HG03378 (cell line): Measurements from ENCODE around the gene GTPBP6.
"Not testable (repeated sequence)": the region's sequence is repeated elsewhere in the genome, so short reads cannot be mapped to it uniquely, and the experiment has no call there.

Experiments
- ATAC-seq: cut with Tn5 transposase; IDR thresholded peaks from one replicate; pipeline ENCODE4 v1.9.1; 2021; ENCODE audit warnings: mild to moderate bottlenecking, moderate library complexity; ENCODE audit not compliant: unreplicated experiment

The GTPBP6 gene

GRCh38 chrX:335758-336155 is 17.2 kb upstream of the GTPBP6 start:
- ATAC-seq = no peak

DNA sequence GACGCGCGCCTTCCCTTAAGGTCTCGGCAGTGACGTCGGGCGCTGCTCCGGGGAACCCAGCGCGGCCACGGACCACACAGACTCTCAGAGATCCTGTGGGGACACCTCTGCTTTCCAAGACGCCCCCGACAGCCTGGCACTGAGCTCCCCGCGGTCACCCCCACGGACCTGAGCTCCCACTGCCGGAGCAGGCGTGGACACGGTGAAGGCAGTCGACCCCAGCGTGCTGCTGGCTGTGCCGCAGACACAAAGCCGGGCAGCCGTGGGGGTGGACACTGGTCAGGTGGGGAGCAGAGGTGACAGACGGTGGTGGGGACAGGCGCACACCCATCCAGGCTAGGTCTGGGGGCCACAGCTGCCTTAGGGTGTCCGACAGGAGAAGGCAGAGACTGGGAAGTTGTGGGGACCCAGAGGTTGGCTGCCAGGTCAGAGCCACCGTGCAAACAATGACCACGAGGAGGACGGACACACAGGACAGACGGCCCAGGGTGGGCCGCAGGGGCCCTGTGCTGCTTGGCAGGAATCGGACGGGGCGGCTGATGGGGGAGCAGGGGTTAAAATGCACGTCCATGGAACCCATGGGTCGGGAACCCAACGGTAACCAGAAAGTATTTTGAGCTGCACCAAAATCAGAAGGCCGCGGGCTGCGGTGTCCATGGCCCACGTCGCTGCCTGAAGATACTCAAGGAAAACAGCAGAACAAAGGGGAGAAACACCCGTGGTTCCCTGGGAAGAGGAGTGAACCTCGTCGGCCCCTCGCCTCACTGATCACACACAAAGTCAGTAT is 16.6 kb upstream of the GTPBP6 start:
- ATAC-seq = no peak

DNA sequence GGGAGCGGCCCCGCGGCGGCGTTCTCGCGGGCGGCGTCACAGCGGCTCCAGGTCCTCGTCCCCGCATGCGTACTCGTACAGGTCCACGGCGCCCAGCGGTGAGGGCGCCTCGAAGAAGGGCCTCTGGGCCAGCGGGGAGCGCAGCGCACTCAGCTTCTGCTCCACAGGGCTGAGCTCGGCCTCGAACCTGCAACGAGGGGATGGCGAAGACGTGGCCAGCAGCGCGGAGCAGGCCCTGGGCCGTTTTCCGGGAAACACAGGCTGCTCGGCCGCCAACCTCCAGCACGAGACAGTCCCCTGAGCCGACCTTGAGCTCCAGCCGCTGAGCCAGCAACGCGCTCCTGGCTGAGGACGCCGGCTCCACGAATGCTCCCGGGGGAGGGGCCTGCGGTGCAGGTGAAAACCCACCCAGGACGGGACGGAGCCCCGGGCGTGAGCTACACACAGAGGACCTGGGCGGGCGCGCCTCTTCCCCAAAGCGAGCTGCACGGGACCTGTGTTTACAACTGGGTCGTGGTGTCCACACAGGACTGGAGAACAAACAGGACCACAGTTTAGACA is 15.8 kb upstream of the GTPBP6 start:
- no peak for ATAC-seq

DNA sequence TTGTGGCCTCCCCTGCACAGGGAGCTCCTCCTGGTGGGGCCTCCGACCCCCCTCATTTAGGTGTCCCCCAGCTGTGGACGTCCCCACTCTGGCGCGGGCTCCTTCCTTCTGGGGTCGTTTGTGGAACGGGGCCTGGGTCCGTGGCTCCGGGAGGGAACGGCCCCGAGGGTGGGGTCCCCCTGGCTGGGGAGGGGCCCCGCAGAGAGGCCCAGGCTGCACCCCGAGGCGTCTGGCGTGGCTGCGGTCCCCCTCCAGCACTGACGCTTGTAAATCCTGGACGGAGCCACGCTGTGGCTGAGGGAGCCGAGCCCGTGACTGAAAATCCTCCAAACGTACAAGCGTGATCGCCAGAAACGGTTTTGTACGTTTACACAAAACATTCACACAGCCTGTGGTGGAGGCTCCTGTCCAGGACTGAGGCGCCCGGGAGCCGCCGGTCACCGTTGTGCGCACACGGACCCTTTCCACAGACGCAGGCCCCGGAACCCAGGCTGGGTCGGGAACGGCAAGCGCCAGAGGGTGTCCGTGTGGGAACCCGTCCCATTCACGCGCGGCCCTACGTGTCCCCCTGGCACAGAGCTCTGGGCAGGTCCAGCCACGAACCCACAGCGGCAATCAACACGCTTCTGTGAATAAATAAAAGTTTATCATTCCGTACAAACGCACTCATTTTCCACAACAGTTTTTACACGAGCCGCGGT is 15.2 kb upstream of the GTPBP6 start:
- ATAC-seq = no peak

DNA sequence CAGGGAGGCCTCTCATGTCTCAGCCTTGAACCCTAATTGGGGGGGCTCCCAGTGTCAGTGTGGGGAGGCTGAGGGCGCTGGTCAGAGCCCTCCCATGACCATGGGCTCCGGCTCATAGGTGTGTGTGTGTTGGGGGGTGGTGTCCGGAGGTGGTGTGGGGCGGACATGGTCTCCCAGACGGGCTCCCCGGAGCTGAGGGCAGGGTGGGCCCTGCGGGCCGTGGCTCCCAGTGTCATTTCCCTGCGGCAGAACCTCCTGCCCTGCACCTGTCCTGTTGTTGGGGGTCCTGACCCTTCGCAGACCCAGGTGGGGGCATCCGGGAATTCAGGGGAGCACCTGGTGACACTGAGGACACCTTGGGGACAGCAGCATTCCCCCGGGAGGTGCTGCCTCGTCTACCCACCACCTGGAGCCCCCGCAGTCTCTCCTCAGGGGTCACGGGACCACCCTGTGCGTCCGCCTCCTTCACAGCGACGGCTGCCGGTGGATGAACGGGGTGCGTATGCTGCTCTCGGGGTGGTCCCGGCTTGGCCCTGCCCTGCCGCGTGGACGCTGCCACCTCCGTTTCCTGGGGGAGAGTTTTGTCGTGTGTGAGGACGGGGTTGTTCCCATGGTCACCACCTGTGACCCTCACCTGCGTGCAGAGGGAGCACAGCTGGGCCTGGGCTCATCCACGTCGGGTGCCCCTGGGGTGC is 14.5 kb upstream of the GTPBP6 start:
- ATAC-seq = no peak

DNA sequence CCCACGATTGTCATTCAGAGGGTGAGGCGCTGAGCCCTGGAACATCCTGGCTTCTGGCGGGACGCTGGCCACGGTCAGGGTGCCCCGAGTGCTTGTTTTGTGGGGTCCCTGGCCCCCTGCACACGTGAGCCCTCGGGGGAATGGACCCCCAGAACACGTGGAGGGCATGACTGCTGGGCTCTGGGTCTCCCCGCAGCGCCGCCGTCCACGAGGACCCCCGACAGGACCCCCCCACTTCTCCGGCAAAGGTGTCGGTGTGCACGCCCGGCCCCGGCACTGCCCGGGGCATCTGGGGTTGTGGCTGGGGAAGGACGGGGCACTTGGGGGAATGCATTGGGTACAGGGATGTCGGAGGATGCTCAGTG is 13.9 kb upstream of the GTPBP6 start:
- ATAC-seq = no peak

- no peak for ATAC-seq
Observed at GRCh38 chrX:331825-332495, 13.4 kb upstream of the GTPBP6 start.

GRCh38 chrX:331151-331824 is 12.7 kb upstream of the GTPBP6 start:
- no peak for ATAC-seq

- ATAC-seq = no peak
Observed at GRCh38 chrX:330726-331150, 12.1 kb upstream of the GTPBP6 start.

- ATAC-seq = not testable (repeated sequence)
Observed at GRCh38 chrX:330141-330725, 11.6 kb upstream of the GTPBP6 start.

- no peak for ATAC-seq
Observed at GRCh38 chrX:329291-329910, 10.8 kb upstream of the GTPBP6 start.

- no peak for ATAC-seq
Observed at GRCh38 chrX:327660-328126, 9.1 kb upstream of the GTPBP6 start.

DNA sequence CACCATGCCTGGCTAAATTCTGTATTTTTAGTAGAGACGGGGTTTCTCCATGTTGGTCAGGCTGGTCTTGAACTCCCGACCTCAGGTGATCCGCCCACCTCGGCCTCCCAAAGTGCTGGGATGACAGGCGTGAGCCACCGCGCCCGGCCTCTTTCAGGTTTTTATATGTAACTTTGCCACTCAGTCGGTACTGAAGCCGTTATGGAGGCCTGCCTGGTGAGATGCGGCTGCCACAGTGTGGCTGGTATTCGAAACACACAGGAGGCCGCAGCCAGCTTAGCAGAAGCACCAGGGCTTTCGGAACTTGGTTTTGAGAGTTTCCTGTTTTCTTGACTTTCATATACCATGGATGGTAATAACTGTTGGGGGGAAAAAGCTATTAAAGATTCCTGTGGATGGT is 6.1 kb upstream of the GTPBP6 start:
- ATAC-seq = not testable (repeated sequence)

DNA sequence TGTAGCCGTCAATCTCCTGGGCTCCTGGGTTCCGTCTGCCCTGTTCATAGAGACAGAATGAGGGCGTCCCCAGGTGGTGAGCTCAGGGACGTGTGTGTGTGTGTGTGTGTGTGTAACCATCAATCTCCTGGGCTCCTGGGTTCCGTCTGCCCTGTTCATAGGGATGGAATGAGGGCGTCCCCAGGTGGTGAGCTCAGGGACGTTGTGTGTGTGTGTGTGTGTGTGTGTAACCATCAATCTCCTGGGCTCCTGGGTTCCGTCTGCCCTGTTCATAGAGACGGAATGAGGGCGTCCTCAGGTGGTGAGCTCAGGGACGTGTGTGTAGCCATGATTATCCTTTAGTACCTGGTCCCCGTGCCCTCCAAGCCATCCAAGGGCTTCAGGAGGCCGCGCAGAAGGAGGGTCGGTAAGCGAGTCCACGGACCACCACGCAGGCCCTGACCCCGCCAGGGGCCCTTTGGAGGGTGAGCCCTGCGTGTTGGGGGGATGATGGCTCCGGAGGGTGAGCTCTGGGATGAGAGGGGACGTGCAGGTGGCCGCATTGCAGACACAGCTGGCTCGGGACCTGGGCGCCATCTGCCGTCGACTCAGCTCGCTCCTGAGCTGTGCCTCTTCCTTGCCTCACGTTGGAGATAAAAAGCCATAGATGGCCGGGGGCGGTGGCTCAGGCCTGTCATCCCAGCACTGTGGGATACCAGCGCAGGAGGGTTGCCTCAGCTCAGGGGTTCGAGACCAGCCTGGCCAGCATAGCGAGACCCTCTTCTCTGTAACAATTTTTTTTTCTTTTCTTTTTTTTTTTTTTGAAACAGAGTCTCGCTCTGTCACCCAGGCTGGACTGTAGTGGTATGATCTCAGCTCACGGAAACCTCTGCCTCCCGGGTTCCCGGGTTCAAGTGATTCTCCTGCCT is 5.4 kb upstream of the GTPBP6 start:
- no peak for ATAC-seq

DNA sequence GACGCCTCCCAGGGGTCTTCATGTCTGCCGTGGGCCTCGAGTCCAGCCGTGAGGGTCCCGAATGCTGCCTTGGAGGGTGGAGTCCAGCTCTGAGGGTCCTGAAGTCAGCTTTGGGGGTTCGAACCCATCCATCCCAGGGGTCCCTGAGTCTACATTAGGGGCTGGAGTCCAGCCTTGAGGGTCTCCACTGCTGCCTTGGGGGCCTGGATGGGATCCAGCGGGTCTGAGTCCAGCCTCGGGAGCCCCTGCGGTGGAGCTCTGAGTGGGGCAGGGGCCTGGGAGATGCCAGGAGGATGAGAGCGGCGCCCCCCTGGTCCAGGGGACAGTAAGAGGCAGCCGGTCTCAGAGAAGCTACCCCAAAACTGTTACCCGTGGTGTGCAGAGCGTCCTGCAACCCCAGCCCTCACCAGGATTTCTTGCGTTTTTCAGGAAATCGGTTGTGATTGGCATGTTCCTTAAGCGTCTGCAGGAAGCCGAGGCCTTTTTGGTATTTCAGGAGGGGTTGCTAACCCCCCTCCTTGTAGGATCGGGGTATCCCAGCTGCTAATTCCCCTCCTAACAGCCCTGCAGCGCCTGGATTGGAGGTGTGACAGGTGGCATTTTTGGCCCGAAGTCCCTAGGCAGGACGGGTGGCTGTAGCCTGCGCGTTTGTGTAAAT is 1.7 kb upstream of the GTPBP6 start:
- ATAC-seq = no peak

DNA sequence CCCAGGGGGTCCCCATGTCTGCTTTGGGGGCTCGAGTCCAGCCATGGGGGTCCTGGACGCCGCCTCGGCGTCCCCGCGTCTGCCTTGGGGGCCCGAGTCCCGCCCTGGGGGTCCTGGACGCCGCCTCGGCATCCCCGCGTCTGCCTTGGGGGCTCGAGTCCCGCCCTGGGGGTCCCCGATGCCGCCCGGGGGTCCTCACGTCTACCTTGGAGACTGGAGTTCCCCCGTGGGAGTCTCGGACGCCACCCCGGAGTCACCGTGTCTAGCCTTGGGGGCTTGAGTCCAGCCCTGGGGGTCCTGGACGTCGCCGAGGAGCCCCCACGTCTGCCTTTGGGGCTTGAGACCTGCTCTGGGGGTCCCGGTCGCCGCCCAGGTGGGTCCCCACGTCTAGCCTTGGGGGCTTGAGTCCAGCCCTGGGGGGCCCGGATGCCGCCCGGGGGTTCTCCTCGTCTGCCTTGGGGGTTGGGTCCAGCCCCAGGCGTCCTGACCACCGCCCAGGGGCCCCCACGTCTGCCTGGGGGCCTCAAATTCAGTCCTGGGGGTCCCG is 1.1 kb upstream of the GTPBP6 start:
- ATAC-seq = no peak

DNA sequence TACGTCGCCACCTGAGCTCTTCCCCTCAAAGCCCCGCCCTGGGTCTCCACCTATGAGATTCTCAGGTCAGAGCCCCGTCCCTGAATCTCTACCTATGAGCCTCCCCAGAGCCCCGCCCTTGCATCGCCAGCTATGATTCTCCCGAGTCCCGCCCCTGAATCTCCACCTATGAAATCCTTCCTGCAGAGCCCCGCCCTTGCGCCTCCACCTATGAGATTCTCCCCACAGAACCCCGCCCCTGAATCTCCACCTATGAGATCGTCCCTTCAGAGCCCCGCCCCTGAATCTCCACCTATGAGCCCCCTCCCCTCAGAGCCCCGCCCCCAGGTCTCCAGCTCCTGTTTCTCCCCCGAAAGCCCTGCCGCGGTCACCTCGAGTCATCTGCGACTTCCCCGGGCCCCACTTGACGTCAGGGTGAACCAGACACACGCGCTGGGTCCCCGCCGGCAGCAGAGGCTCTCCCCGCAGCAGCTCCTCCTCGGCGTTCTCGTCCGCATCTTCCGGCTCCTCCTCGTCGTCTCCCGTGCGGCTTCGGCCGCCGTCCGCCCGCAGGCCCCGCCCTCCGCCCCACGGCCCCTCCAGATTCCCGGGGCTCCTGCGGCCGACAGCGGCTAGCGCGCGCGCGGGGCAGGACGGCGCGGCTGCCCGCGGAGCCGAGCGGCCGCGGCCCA is 393 bp downstream of the GTPBP6 start:
- peak; percentile 62 for ATAC-seq
